AML-193 (cell line): ENCODE data around the gene ALDH2.
"Not testable (repeated sequence)": the region's sequence is repeated elsewhere in the genome, so short reads cannot be mapped to it uniquely, and the experiment has no call there.

Source experiments
- DNase-seq, 2 experiments: peaks; one replicate each; lab custom pipeline; 2025; lab: John Stamatoyannopoulos, UW

ALDH2 gene

DNA sequence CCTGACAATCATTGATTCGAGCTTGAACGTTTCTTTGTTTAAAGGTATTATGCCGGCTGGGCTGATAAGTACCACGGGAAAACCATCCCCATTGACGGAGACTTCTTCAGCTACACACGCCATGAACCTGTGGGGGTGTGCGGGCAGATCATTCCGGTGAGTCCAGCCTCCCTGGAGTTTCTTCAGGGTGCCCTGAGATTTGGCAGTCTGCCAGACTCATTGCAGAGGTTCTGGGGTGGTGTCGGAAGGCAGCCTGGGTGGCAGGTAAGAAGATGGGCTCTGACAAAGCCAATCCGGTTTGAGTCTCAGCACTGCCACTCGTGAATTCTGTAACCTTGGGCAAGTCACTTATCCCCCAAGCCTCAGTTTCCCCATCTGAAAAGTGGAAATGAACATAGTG lies 23.0 kb downstream of the ALDH2 start:
- DNase-seq: no peak

DNA sequence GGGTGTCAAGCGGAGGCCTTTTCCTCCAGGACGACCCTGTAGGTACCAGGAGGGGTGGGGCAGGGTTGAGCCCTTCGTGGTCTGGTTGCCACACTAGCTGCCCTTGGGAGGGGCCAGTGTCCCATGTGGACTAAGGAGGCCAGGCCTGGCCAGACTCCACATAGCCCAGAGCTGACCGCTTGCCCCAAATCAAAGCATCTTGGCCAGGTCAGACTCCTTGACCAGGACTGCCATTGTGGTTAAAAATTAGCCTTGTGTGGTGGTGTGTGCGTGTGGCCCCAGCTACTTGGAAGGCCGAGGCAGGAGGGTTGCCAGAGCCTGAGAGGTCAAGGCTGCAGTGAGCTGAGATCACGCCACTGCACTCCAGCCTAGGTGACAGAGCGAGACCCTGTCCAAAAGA lies 24.8 kb downstream of the ALDH2 start:
- no peak for DNase-seq

DNA sequence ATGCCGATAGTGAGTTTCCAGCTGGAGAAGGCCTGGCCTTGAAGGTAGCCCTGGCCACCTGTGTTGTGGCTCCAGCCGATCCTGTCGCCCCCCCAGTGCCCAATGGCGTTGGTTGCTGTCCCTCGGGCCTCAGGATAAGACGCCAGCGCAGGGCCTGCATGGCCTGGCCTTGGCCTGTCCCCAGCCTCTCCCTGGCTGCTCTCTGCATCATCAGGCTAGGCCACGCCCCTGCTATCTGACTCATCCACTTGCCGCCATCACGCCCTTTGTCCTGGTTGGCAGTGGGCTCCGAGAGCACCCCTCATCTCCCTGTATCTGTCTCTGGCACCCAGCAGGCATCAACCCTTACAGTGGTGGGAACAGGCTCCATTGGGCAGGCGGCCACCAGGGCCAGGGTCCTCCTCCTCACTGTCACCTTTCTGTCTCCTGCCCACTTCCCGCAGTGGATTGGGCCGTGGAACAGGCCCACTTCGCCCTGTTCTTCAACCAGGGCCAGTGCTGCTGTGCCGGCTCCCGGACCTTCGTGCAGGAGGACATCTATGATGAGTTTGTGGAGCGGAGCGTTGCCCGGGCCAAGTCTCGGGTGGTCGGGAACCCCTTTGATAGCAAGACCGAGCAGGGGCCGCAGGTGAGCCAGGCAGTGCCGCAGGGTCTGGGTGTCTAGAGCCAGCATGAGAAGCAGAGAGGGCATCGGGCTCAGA lies 25.6 kb downstream of the ALDH2 start:
- DNase-seq: no peak

DNA sequence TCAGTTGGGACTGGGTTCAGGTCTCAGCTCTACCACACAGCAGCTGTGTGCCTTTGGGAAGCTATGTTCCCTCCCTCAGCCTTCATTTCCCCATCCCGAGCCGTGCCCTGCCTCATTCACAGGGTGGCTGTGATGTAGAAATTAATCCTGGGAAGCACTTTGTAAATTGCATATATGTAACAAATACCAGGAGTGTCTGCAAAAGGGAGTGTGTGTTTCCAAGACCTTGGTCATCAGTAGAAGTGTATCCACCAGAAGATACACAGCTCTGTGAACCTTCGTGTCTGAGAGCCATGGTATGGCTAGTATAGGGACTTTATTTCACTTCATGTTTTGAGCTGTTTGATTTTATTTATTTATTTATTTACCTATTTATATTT lies 26.1 kb downstream of the ALDH2 start:
- DNase-seq: no peak

DNA sequence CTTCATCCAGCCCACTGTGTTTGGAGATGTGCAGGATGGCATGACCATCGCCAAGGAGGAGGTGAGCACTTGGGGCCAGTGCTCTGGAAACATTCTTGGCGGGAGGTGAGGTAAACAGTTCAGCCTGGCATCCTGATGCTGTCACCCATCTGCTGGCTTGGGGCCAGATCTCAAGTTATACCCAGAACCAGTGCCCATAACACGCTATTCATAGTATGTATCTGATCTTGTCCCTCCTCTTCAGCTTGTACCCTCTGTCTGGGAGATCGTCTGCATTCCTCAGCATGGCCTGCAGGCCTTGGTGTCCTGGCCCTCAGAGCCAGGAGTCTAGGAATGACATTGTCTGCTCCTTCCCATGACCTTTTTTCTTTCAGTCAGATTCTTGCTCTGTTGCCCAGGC lies 31.4 kb downstream of the ALDH2 start:
- DNase-seq: no peak

DNA sequence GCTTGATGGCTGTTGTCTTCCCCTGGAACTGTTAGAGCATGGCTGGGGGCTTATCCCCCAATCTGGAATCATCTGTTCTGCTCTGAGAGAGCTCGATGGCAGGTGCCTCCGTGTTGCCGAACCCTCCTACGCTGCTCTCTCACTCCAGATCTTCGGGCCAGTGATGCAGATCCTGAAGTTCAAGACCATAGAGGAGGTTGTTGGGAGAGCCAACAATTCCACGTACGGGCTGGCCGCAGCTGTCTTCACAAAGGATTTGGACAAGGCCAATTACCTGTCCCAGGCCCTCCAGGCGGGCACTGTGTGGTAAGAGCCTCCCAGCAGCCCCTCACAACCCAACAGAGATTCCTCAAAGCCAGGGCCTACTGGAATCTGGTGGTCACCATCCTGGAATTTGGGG lies 33.0 kb downstream of the ALDH2 start:
- DNase-seq: no peak

DNA sequence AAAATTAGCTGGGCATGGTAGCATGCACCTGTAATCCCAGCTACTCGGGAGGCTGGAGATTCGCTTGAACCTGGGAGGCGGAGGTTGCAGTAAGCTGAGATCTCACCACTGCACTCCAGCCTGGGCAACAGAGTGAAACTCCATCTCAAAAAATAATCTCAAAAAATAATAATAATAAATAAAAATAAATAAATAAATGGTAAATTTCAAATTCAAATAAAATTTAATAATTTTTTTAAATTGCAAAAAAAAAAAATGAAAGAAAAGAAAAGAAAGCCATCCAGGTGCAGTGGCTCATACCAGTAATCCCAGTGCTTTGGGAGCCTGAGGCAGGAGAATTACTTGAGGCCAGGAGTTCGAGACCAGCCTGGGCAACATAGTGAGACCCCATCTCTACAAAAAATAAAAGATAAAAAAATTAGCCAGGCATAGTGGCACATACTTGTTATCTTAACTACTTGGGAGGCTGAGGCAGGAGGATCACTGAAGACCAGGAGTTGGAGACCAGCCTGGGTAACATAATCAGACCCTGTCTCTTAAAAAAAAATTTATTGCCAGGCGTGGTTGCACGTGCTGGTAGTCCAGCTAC lies 36.4 kb downstream of the ALDH2 start:
- DNase-seq: no peak

DNA sequence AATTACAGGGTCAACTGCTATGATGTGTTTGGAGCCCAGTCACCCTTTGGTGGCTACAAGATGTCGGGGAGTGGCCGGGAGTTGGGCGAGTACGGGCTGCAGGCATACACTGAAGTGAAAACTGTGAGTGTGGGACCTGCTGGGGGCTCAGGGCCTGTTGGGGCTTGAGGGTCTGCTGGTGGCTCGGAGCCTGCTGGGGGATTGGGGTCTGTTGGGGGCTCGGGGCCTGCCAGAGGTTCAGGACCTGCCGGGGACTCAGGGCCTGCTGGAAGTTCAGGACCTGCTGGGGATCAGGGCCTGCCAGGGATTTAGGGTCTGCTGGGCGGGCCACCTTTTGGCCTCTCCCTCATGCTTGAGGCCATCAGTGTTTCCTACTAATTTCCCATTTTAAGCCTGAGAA lies 37.1 kb downstream of the ALDH2 start:
- DNase-seq: no peak

DNA sequence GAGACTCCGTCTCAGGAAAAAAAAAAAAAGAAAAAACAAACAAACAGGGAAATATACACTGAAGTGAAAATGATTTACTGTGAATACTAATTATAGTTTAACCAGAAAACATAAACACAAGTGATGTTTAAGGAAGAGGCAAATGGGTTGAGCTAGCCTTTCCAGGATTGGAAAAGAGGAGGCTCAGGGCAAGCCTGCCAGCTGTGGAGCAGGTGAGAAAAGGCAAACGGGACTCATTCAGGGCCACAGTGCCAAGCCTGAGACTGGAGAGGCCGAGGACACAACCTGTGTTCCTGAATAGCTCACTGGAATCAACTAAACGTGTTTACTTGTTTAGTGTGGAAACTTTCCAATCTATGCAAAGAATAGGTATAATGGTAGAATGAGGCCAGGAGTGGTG lies 39.6 kb downstream of the ALDH2 start:
- DNase-seq: no peak

DNA sequence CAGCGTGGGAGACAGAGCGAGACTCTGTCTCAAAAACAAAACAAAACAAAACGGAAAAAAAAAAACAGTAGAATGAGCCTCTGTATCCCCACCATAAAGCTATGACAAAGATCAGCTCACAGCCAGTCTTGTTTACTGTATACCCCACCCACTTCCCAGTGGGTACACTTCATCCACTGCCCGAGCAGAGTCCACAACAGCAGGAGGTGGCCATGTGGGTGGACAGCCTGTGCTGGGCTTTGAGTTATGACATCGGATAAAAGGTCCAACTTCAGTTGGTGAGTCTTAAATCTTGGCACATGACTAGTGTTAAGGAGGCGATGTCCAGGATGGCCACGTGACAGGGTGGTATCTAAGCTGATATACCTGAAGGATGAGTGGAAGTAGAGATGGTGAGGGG lies 40.5 kb downstream of the ALDH2 start:
- no peak for DNase-seq

DNA sequence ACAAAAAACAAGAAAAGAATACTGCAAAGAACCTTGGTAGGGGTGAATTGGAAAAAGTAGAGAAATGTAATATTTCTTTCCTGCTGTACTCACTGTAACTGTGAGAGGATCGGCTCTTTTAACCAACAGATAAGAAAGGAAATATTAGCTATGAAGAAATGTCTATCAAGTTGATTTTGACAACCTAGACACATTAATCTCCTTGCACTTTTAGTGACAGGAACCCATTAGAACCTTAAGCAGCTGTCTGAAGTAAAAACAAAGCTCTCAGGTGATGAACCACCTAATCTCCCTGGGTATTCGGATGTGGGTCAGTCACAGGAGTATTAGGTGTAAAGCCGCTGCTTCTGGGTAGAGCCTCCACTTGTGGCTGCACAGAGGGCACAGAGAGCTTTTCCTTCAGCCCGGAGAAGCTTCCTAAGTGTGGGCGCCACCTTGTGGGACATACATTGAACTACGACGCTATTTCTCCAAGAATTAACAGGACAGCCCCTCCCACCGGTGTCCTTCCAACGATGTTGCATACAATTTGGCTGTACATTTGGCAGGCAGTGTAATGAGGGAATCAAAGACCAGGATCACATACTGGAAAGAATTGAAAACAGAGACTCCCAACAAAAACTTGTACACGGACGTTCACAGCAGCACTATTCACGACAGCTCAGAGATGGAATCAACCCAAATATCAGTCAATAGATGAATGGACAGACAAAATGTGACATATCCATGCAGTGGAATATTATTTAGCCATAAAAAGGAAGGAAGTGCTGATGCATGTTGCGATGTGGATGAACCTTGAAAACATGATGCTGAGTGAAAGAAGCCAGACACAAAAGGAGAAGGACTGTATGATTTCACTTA lies 46.4 kb downstream of the ALDH2 start:
- peak; percentile 75 to 78 for DNase-seq

DNA sequence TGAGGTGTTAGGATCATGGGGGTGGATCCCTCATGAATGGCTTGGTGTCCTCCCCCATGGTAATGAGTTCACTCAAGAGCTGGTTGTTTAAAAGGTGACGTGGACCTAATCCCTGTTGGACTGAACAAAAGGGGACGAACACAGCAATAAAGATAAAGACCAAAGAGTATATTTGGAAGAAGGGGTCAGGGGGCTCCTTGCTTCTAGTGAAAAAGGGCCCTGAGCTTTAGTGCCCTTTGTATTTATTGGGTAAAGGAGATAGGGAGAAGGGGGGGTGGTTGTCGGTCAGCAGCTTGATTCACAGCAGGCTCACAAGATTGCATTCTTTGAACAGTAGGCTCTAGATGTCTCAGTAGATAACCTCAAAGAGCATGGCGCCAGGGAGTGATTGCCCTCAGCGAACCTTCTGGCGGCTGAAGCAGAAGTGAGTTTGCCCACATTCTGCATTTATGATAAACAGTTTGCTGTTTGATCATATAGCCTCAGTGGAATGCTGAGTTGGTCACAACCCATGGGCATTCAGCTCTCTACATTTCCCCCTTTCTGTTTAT lies 49.4 kb downstream of the ALDH2 start:
- no peak for DNase-seq

DNA sequence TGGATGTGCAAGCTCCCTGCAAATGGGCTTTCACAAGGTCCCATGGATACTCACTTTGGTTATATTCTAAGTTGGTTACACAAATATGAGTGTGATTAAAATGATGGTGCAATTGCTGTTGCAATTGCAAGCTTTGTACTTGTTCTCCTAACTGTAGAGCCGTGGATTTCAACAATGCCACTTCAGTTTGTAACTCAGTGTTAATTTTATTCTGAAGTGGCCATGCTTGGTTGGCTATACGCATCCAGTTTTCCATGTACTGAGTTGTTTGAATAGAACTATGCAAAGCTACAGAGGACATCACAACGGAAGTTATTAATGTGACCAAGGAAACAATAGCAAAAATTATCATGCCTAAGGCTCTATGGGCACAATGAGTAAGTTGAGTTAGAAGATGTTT lies 50.2 kb downstream of the ALDH2 start:
- DNase-seq: not testable (repeated sequence)

DNA sequence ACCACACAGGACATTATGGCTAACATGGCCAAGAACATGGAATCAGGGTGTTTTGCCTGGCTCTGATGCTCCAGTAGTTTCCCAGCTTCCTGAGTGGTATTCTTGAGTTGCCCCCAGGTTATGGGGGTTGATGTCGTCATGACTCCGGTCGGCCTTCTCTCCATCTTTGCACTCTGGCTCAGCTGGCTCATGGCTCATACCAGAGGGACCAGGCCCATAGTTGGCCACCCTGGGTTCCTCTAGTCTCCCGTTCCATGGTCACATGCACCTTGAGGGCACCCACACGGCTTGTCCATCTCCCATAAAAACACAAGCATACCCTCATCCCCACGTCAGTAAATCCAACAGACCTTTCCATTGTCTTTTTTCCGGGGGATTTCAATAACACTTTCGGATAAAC lies 51.6 kb downstream of the ALDH2 start:
- no peak for DNase-seq

DNA sequence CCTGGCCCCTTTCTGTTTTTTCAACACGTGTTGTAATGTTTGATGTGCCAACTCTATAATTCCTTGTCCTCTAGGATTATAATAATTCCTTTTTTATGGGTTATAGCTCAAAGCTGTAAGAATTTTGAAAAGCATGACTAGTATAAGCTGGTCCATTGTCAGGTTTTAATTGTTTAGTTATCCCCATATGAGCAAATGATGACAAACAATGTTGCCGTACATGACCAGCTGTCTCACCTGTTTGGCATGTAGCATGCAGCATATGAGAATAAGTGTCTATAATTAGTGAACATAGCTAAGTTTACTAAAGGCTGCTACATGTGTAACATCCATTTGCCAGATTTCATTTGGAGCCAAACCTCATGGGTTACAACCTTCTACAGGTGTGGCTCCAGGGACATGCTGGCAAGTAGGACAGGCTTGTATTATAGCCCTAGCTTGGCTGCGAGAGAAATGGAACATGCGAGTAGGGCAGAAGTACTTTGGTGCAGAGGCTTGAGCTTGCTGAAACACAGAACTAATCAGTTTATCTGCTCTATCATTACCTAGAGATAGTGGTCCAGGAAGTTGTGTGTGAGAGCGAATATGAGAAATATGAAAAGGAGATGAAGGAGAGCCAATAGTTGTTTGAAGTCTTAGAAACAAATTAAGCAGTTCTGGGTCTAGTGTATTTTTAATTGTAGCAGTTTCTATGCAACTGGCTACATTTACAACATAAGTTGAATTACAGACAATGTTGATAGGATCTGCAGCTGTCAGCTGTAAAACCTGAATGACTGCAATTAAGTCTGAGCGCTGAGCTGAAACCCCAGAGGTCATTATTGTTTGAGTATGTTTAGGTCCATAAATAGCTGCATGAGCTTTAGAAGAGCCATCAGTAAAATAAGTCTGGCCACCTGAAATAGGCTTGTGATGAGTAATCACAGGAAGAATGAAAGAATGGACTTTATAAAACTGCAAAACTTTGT lies 52.7 kb downstream of the ALDH2 start:
- no peak for DNase-seq

DNA sequence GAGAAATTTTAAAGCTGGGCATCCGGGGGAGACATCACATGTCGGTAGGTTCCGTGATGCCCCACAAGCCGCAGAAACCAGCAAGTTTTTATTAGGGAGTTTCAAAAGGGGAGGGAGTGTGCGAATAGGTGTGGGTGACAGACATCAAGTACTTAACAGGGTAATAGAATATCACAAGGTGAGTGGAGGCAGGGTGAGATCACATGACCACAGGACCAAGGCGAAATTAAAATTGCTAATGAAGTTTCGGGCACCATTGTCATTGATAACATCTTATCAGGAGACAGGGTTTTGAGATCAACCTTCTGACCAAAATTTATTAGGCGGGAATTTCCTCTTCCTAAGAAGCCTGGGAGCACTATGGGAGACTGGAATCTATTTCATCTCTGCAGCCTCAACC lies 54.1 kb downstream of the ALDH2 start:
- DNase-seq: not testable (repeated sequence)

DNA sequence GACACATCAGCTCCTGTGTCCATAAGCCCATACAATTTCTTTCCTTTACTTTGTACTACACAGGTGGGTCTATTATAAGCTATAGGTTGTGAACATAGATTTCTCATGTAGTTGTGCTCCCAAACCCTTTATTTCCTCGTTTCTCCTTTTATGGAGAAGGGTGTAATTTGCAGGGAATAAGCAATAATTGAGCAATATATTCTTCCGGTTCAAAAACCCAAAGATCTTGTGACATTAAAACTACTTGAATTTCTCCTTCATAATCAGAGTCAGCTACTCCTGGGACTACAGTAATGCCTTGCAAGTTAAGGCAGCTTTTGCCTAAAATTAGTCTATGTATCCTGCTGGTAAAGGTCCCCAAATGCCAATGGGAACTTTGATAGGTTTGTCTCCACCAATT lies 56.2 kb downstream of the ALDH2 start:
- no peak for DNase-seq

DNA sequence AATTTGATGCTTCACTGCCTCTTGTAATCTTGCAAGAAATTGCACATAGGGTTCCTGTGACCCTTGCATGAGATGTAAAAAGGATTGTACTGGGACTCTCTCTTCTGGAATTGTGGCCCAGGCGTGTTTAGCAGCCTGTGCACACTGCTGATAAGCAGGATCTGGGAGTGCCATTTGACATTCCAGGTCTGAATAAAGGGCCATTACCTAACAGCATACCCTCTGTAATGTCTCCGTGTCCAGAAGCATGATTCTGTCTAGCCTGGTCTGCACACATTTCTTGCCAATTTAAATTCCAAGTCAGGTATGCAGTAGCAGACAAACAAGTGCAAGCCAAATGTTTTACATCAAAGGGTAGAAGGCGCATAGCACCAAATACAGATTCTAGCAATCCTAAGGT lies 57.2 kb downstream of the ALDH2 start:
- DNase-seq: no peak

DNA sequence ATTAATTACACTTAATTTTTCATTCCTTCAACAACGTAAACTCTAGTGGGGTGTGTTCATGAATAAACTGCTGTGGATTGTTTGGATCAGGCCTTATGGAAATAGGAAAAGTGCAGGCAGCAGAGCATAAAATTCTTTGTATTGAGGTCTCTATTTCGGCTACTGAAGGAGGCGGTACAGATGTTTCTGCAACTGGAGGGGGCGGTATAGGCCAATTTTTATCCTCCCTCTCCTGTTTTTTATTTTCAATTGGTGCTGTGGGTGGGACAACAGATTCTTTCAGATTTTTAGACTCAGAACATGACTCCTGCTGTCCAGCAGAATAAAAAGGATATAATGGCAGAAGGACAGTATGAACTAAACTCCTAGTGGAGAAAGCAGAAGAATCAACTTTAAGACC lies 57.6 kb downstream of the ALDH2 start:
- DNase-seq: peak in 1 of 2 experiments; percentile 6

DNA sequence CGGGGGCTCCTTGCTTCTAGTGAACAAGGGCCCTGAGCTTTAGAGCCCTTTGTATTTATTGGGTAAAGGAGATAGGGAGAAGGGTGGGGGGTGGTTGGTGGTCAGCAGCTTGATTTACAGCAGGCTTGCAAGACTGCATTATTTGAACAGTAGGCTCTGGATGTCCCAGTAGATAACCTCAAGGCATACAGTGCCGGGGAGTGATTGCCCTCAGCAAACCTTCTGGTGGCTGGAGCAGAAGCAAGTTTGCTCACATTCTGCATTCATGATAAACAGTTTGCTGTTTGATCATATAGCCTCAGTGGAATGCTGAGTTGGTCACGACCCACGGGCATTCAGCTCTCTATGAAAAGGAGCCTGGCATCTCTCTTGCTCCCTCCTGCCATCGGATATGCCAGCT lies 58.8 kb downstream of the ALDH2 start:
- no peak for DNase-seq

DNA sequence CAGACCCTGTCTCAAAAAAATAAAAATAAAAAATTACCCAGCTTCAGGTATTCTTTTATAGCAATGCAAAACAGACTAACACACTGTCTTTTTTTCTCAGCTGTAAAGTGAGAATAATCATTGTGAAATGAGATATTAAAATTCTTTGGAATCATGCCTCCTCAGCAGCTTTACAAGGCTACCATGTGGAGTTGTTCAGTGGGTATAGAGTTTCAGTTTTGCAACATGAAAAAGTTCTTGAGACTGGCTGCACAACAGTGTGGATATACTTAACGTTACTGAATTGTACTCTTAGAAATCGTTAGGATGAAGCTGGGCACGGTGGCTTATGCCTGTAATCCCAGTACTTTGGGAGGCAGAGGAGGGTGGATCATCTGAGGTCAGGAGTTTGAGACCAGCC lies 59.6 kb downstream of the ALDH2 start:
- no peak for DNase-seq

DNA sequence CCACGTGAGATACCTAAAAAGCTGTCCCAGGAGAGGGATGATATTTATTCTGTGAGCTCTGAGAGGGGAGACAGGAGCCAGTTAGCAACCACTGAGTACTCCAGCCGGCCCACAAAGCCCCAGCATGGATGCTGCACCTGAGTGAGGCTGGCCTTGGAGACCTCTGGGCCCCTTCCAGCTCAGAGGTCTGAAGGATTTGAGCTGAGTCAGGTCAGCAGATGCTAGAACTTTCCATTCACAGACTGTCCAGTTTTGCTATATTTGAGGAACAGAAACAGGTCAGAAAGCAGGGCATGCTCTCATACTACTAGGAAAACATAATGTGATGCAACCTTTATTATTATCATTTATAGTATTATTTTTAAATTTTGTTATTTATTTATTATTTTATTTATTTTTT lies 60.3 kb downstream of the ALDH2 start:
- no peak for DNase-seq
